A673 (cell line): ENCODE data around the gene HEATR9. TPM values are rescaled to one million over a fixed set of nuclear protein-coding genes. Genes with fewer than 3 reads are reported as not detected.

Experiments
- BruUV-seq: library from RNA; stranded (reverse); fragments of 400-500 nt; replicated peaks from 2 replicates; lab custom pipeline; 2021; lab: Mats Ljungman, UMichigan
- CTCF ChIA-PET: fragments of 300-600 bp; sonication (Branson Sonifier 250); formaldehyde crosslinking; loops from one replicate; lab custom pipeline; 2022; ENCODE audit warnings: antibody characterized with exemption; lab: Charles Lee
- POLR2A ChIA-PET: fragments of 300-600 bp; sonication (Branson Sonifier 250); formaldehyde crosslinking; loops from one replicate; lab custom pipeline; 2022; ENCODE audit warnings: antibody characterized with exemption; ENCODE audit not compliant: low non-redundant PET; lab: Charles Lee
- DNase-seq: peaks from one replicate; pipeline ENCODE4 v3.0.0-alpha.2; 2015; ENCODE audit warnings: low spot score
- H3K27ac ChIP-seq: fragments of 200-600 bp; sonication (generic); 2 replicates; pipeline ENCODE4 v1.5.1; 2016; ENCODE audit warnings: mixed run types, low read depth, mild to moderate bottlenecking, mixed read lengths, antibody characterized with exemption, low read length; ENCODE audit not compliant: poor library complexity, severe bottlenecking
- H3K27me3 ChIP-seq: fragments of 200-600 bp; sonication (generic); replicated peaks from 2 replicates; pipeline ENCODE4 v1.6.1; 2017; ENCODE audit warnings: mixed run types, low read depth, mild to moderate bottlenecking, mixed read lengths, antibody characterized with exemption, low read length; ENCODE audit not compliant: insufficient read depth, poor library complexity
- H3K36me3 ChIP-seq: fragments of 200-600 bp; sonication (generic); 2 replicates; pipeline ENCODE4 v1.6.1; 2016; ENCODE audit warnings: mixed run types, mild to moderate bottlenecking, mixed read lengths, antibody characterized with exemption, low read length; ENCODE audit not compliant: insufficient read depth, poor library complexity, severe bottlenecking
- H3K4me1 ChIP-seq: fragments of 200-600 bp; sonication (generic); 2 replicates; pipeline ENCODE4 v1.6.1; 2017; ENCODE audit warnings: mixed run types, mild to moderate bottlenecking, mixed read lengths, antibody characterized with exemption, low read length; ENCODE audit not compliant: insufficient read depth, poor library complexity, severe bottlenecking
- H3K4me3 ChIP-seq: fragments of 200-600 bp; sonication (generic); 2 replicates; pipeline ENCODE4 v1.5.1; 2016; ENCODE audit warnings: low read depth, mixed run types, mild to moderate bottlenecking, mixed read lengths, low read length; ENCODE audit not compliant: poor library complexity, severe bottlenecking
- H3K9me3 ChIP-seq: fragments of 200-600 bp; sonication (generic); 2 replicates; pipeline ENCODE4 v1.6.1; 2016; ENCODE audit warnings: mixed run types, low read depth, mild to moderate bottlenecking, mixed read lengths, antibody characterized with exemption, low read length; ENCODE audit not compliant: poor library complexity, severe bottlenecking
- CTCF ChIP-seq: fragments of 300-800, 200-600 bp; sonication (generic); conservative IDR thresholded peaks from 2 replicates; pipeline ENCODE4 v1.5.1; 2017; ENCODE audit warnings: low read depth, mild to moderate bottlenecking, antibody characterized with exemption, low read length, moderate library complexity, mixed read lengths
- EZH2 ChIP-seq: fragments of 200-600 bp; sonication (generic); IDR thresholded peaks from 2 replicates; pipeline ENCODE4 v1.6.1; 2017; ENCODE audit warnings: borderline replicate concordance, low read depth, mild to moderate bottlenecking, mixed read lengths, antibody characterized with exemption, low read length; ENCODE audit not compliant: poor library complexity, severe bottlenecking
- intact Hi-C: fragments of 100-400 bp; cut with micrococcal nuclease; formaldehyde crosslinking; loops from one replicate; pipeline ENCODE4 v1.10.0; 2022; ENCODE audit not compliant: unreplicated experiment
- total RNA-seq: library from RNA; stranded (reverse); gene quantifications from 2 replicates; pipeline ENCODE4 v1.2.3, GENCODE V29; 2021

HEATR9 gene
- total RNA-seq, 1 experiment from 2014 or later = not detected

- no peak for DNase-seq
- no peaks in the 10 kb centered on the region for H3K27me3 ChIP-seq
- ChIA-PET POLR2A (interaction anchor here (0.5 kb wide), 1 partner anchor 1554 kb away, joined by 6 read pairs; no protein-coding TSS in a partner anchor), CTCF (no interaction called here)
- no peaks in the 10 kb centered on the region for H3K4me1 ChIP-seq
- TF ChIP-seq CTCF (no peak), EZH2 (no peak)
- no TSS peak for BruUV-seq
- intact Hi-C loops = no loop called here
- no peak overlapping the region for H3K27ac ChIP-seq
- no peaks in the 10 kb centered on the region for H3K9me3 ChIP-seq
- no peak overlapping the region for H3K4me3 ChIP-seq
- H3K36me3 ChIP-seq = peaks cover 46% of the 10 kb centered on the region
Measured at GRCh38 chr17:35817196-35817595, 51.5 kb downstream of the HEATR9 start.

GRCh38 chr17:35816723-35817122, 52.0 kb downstream of the HEATR9 start:
- Histone ChIP-seq H3K4me1 (peaks cover 2% of the 10 kb centered on the region), H3K27me3 (no peaks in the 10 kb centered on the region), H3K36me3 (peaks cover 43% of the 10 kb centered on the region), H3K9me3 (no peaks in the 10 kb centered on the region), H3K4me3 (no peak overlapping the region), H3K27ac (no peak overlapping the region)
- ChIA-PET CTCF (no interaction called here), POLR2A (interaction anchor here (0.5 kb wide), 1 partner anchor 1554 kb away, joined by 6 read pairs; no protein-coding TSS in a partner anchor)
- DNase-seq = no peak
- intact Hi-C loops = no loop called here
- TF ChIP-seq EZH2 (no peak), CTCF (no peak)
- BruUV-seq = no TSS peak

GRCh38 chr17:35812456-35812855, 56.2 kb downstream of the HEATR9 start:
- no peak overlapping the region for H3K27ac ChIP-seq
- intact Hi-C loops = no loop called here
- ChIA-PET POLR2A (no interaction called here), CTCF (no interaction called here)
- no peak for DNase-seq
- H3K9me3 ChIP-seq = no peaks in the 10 kb centered on the region
- H3K36me3 ChIP-seq = peaks cover 3% of the 10 kb centered on the region
- peaks cover 17% of the 10 kb centered on the region for H3K4me1 ChIP-seq
- TF ChIP-seq EZH2 = no peak
- no peak for TF ChIP-seq CTCF
- no peak overlapping the region for H3K4me3 ChIP-seq
- no TSS peak for BruUV-seq
- no peaks in the 10 kb centered on the region for H3K27me3 ChIP-seq
